ENCODE measurements around the gene ZNF592. TPM values are rescaled to one million over a fixed set of nuclear protein-coding genes. Genes with fewer than 3 reads are reported as not detected.

ZNF592 gene
- total and polyA plus RNA-seq, 2 of the 13 experiments (the other 11 are each of a cell fraction or from before 2014, with no cell fraction given): 8.2 to 9.8 TPM

DNA sequence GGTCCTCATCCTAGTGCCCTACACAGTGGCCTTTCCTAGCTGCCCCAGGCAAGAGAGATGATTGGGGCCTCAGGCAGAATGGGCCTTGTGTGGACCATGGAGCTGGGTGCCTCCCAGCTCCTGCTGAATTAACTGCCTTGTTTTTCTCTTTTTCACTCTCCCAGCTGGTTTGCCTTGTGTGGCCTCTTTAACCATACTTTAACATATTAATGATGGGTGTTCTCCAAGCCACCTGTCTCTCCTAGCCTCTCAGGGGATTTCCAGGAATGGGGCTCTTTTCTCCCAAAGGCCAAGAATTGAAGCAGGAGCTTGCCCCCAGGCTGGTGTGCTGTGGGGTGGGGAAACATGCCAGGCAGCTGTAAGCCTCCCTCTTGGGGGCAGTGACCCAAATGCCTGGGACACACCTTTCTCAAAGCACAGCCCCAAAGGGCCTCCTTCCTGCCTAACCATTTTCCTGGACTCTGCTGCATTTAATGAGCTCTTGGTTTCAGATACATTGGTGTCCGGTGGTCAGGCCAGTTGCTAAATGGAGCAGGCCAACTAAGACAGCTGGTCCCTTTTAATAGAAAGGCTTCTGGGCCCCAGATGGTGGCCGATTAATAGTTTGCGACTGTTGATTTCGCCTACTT lies 74.4 kb downstream of the ZNF592 start:
- Histone ChIP-seq H3K9me3 (ENCODE audit: low read length) (no peaks in the 10 kb centered on the region), H3K4me1 (ENCODE audit: insufficient read depth, low read length) (peaks cover 74% of the 10 kb centered on the region), H3K9ac (ENCODE audit: insufficient read depth, low read depth, low read length) (no peak overlapping the region), H3K27me3 (ENCODE audit: control insufficient read depth in 1 of 2, insufficient read depth in 2 of 2, low read length in 2 of 2) (no peaks in the 10 kb centered on the region; a peak in 2 of 5 replicates), H3K4me3 (replicated peaks in 1 of 3; ENCODE audit: insufficient read depth in 1 of 3, low read depth in 2 of 3, low read length in 3 of 3) (no peak overlapping the region), H3K79me2 (ENCODE audit: insufficient read depth, low read length) (no peaks in the 10 kb centered on the region), H2AFZ (ENCODE audit: low read length) (no peak overlapping the region), H3K4me2 (ENCODE audit: low read depth, low read length) (no peak overlapping the region), H3K36me3 (replicated peaks in 1 of 2; ENCODE audit: control insufficient read depth in 1 of 2, insufficient read depth in 2 of 2, low read length in 2 of 2) (no peaks in the 10 kb centered on the region), H3K27ac (ENCODE audit: extremely low read length, insufficient read depth, low read length) (no peak overlapping the region), H4K20me1 (ENCODE audit: insufficient read depth, low read length) (no peaks in the 10 kb centered on the region)
- DNase-seq (ENCODE audit: low spot score) (no peak), FAIRE-seq (no peak), ATAC-seq (no peak)
- ChIA-PET POLR2A (interaction anchor here (0.9 kb wide), 1 partner anchor 172 kb away, joined by 4 read pairs; no protein-coding TSS in a partner anchor), CTCF (ENCODE audit: low intra/inter-chr PET ratio, low total read pairs) (no interaction called here)
- intact Hi-C loops (cut with micrococcal nuclease; ENCODE audit: unreplicated experiment): loop anchor here (5.0 to 10.0 kb wide), 2 partner anchors 52 to 225 kb away; no protein-coding TSS in a partner anchor
- TF ChIP-seq, protein P1, sequence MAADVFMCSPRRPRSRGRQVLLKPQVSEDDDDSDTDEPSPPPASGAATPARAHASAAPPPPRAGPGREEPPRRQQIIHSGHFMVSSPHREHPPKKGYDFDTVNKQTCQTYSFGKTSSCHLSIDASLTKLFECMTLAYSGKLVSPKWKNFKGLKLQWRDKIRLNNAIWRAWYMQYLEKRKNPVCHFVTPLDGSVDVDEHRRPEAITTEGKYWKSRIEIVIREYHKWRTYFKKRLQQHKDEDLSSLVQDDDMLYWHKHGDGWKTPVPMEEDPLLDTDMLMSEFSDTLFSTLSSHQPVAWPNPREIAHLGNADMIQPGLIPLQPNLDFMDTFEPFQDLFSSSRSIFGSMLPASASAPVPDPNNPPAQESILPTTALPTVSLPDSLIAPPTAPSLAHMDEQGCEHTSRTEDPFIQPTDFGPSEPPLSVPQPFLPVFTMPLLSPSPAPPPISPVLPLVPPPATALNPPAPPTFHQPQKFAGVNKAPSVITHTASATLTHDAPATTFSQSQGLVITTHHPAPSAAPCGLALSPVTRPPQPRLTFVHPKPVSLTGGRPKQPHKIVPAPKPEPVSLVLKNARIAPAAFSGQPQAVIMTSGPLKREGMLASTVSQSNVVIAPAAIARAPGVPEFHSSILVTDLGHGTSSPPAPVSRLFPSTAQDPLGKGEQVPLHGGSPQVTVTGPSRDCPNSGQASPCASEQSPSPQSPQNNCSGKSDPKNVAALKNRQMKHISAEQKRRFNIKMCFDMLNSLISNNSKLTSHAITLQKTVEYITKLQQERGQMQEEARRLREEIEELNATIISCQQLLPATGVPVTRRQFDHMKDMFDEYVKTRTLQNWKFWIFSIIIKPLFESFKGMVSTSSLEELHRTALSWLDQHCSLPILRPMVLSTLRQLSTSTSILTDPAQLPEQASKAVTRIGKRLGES (CRISPR knock-in tag; IDR thresholded peaks at IDR 0.05; ENCODE audit: borderline replicate concordance): no peak
- in situ Hi-C loops (cut with HindIII; ENCODE audit: extremely low pct_ligation_motif_present, low pct_unique_long_range_greater_than_20kb): loop anchor here (10.0 kb wide), 1 partner anchor 238 kb away; no protein-coding TSS in a partner anchor
- 95% methylated on average over 4 of the region's 4 CpGs for WGBS (ENCODE audit: low lambda C conversion rate)
- BruUV-seq (replicated peaks): no TSS peak

DNA sequence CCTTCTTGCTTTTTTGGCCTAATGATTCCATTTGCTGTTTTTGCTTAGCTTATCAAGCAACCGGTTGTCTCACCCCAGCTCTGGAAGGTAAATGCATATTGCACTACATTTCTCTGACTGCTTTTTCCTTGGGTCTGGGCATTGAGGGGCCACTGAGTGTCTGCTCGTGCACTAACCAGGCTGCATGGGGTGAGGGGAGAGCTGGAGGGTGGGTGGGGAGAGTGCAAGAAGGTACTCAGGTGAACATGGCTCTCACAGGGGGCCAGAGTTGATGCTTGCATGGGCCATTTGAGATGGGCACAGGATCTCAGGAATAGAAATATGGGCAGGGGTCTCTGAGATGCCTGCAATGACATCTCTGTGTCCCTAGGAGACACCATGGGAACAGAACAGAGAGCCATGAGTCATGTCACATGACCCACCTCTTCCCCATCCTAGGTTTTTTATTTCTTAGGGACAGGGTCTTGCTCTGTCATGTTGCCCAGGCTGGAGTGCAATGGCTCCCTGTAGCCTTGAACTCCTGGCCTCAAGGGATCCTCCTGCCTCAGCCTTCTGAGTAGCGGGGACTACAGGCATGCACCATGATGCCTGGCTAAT lies 75.0 kb downstream of the ZNF592 start:
- Histone ChIP-seq H3K79me2 (ENCODE audit: insufficient read depth, low read length) (no peaks in the 10 kb centered on the region), H3K9me3 (ENCODE audit: low read length) (no peaks in the 10 kb centered on the region), H3K4me1 (ENCODE audit: insufficient read depth, low read length) (peaks cover 67% of the 10 kb centered on the region), H3K4me3 (replicated peaks in 1 of 3; ENCODE audit: insufficient read depth in 1 of 3, low read depth in 2 of 3, low read length in 3 of 3) (no peak overlapping the region), H3K27me3 (ENCODE audit: control insufficient read depth in 1 of 2, insufficient read depth in 2 of 2, low read length in 2 of 2) (no peaks in the 10 kb centered on the region; a peak in 2 of 5 replicates), H3K4me2 (ENCODE audit: low read depth, low read length) (no peak overlapping the region), H3K36me3 (replicated peaks in 1 of 2; ENCODE audit: control insufficient read depth in 1 of 2, insufficient read depth in 2 of 2, low read length in 2 of 2) (no peaks in the 10 kb centered on the region), H4K20me1 (ENCODE audit: insufficient read depth, low read length) (no peaks in the 10 kb centered on the region), H3K27ac (ENCODE audit: extremely low read length, insufficient read depth, low read length) (no peak overlapping the region), H3K9ac (ENCODE audit: insufficient read depth, low read depth, low read length) (no peak overlapping the region), H2AFZ (ENCODE audit: low read length) (no peak overlapping the region)
- intact Hi-C loops (cut with micrococcal nuclease; ENCODE audit: unreplicated experiment) (loop anchor here (5.0 to 10.0 kb wide), 2 partner anchors 51 to 224 kb away; no protein-coding TSS in a partner anchor), in situ Hi-C loops (cut with HindIII; ENCODE audit: extremely low pct_ligation_motif_present, low pct_unique_long_range_greater_than_20kb) (loop anchor here (10.0 kb wide), 1 partner anchor 239 kb away; no protein-coding TSS in a partner anchor)
- CTCF ChIA-PET (ENCODE audit: low intra/inter-chr PET ratio, low total read pairs): no interaction called here
- no peak for DNase-seq (ENCODE audit: low spot score)
- no peak for ATAC-seq
- no TSS peak for BruUV-seq (replicated peaks)
- POLR2A ChIA-PET: interaction anchor here (1.0 kb wide), 1 partner anchor 105 kb away, joined by 3 read pairs; no protein-coding TSS in a partner anchor
- WGBS (ENCODE audit: low lambda C conversion rate): 79% methylated on average over 3 of the region's 3 CpGs
- no peak for FAIRE-seq
- no peak for TF ChIP-seq ZNF766 (CRISPR knock-in tag; IDR thresholded peaks at IDR 0.05; ENCODE audit: borderline replicate concordance)
- no peak for TF ChIP-seq GPN1 (CRISPR knock-in tag; IDR thresholded peaks at IDR 0.05; ENCODE audit: borderline replicate concordance)
- TF ChIP-seq THYN1 (CRISPR knock-in tag; IDR thresholded peaks at IDR 0.05; ENCODE audit: borderline replicate concordance, low read depth): no peak
- TF ChIP-seq ZNF558 (CRISPR knock-in tag; IDR thresholded peaks at IDR 0.05; ENCODE audit: borderline replicate concordance): no peak
- TF ChIP-seq, protein P2, sequence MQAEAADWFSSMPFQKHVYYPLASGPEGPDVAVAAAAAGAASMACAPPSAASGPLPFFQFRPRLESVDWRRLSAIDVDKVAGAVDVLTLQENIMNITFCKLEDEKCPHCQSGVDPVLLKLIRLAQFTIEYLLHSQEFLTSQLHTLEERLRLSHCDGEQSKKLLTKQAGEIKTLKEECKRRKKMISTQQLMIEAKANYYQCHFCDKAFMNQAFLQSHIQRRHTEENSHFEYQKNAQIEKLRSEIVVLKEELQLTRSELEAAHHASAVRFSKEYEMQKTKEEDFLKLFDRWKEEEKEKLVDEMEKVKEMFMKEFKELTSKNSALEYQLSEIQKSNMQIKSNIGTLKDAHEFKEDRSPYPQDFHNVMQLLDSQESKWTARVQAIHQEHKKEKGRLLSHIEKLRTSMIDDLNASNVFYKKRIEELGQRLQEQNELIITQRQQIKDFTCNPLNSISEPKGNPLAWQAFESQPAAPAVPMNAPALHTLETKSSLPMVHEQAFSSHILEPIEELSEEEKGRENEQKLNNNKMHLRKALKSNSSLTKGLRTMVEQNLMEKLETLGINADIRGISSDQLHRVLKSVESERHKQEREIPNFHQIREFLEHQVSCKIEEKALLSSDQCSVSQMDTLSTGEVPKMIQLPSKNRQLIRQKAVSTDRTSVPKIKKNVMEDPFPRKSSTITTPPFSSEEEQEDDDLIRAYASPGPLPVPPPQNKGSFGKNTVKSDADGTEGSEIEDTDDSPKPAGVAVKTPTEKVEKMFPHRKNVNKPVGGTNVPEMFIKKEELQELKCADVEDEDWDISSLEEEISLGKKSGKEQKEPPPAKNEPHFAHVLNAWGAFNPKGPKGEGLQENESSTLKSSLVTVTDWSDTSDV (CRISPR knock-in tag; IDR thresholded peaks at IDR 0.05): no peak
- TF ChIP-seq, protein P3, sequence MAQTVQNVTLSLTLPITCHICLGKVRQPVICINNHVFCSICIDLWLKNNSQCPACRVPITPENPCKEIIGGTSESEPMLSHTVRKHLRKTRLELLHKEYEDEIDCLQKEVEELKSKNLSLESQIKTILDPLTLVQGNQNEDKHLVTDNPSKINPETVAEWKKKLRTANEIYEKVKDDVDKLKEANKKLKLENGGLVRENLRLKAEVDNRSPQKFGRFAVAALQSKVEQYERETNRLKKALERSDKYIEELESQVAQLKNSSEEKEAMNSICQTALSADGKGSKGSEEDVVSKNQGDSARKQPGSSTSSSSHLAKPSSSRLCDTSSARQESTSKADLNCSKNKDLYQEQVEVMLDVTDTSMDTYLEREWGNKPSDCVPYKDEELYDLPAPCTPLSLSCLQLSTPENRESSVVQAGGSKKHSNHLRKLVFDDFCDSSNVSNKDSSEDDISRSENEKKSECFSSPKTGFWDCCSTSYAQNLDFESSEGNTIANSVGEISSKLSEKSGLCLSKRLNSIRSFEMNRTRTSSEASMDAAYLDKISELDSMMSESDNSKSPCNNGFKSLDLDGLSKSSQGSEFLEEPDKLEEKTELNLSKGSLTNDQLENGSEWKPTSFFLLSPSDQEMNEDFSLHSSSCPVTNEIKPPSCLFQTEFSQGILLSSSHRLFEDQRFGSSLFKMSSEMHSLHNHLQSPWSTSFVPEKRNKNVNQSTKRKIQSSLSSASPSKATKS (CRISPR knock-in tag; IDR thresholded peaks at IDR 0.05): no peak
